ENCODE measurements around the gene TTC7B. TPM values are rescaled to one million over a fixed set of nuclear protein-coding genes. Genes with fewer than 3 reads are reported as not detected.

TTC7B gene
- total and polyA plus RNA-seq, 7 donors = 5.5 to 70.9 (median 46.8) TPM

- Histone ChIP-seq H3K4me3 (no peak overlapping the region), H3K4me1 (peaks cover 0 to 57% (median 47%) of the 10 kb centered on the region in 4 donors), H3K27me3 (no peaks in the 10 kb centered on the region), H3K36me3 (peaks cover 0 to 7% (median 0%) of the 10 kb centered on the region in 4 donors), H3K9me3 (no peaks in the 10 kb centered on the region), H3K27ac (peak overlapping the region; percentile 75 to 86 (median 84))
- intact Hi-C loops (cut with DNase I) = loop anchor here (2.0 to 5.0 kb wide), 4 partner anchors 33 to 275 kb away; no protein-coding TSS in a partner anchor
- DNase-seq = no peak
- WGBS, 2 donors = 64 to 81% methylated on average over 5 of the region's 5 CpGs
- peak; percentile 59 to 84 (median 66) for TF ChIP-seq EP300 (IDR thresholded peaks at IDR 0.05)
- no peak for TF ChIP-seq POLR2A (IDR thresholded peaks at IDR 0.05)
- TF ChIP-seq, protein P1, sequence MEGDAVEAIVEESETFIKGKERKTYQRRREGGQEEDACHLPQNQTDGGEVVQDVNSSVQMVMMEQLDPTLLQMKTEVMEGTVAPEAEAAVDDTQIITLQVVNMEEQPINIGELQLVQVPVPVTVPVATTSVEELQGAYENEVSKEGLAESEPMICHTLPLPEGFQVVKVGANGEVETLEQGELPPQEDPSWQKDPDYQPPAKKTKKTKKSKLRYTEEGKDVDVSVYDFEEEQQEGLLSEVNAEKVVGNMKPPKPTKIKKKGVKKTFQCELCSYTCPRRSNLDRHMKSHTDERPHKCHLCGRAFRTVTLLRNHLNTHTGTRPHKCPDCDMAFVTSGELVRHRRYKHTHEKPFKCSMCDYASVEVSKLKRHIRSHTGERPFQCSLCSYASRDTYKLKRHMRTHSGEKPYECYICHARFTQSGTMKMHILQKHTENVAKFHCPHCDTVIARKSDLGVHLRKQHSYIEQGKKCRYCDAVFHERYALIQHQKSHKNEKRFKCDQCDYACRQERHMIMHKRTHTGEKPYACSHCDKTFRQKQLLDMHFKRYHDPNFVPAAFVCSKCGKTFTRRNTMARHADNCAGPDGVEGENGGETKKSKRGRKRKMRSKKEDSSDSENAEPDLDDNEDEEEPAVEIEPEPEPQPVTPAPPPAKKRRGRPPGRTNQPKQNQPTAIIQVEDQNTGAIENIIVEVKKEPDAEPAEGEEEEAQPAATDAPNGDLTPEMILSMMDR (IDR thresholded peaks at IDR 0.05) = no peak
- TF ChIP-seq POLR2AphosphoS5 (IDR thresholded peaks at IDR 0.05) = peak; percentile 86 to 95 (median 92)
Measured at GRCh38 chr14:90677484-90678050, 138.7 kb downstream of the TTC7B start.

DNA sequence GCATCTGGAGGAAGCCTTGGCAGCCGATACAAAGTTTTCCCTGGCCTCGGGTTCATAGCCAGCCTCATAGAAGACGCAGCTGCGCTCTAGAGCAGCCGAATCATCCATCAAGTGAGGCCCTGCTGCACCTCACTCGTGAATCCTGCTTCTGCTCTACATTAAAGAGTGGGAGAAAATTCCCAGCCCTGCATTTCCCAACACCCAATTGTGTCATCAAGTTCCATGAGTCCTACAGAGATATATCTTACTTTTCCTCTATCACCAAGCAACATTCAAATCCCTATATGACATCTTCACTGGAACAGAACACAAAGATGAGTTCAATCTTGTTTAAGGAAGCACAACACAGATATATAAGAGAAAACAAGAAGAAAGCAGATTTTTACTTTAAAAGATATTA, 139.3 kb downstream of the TTC7B start:
- H3K27ac ChIP-seq = peak overlapping the region; percentile 75 to 86 (median 84)
- no peaks in the 10 kb centered on the region for H3K27me3 ChIP-seq
- WGBS, 2 donors = 90 to 91% methylated on average over 6 of the region's 6 CpGs
- H3K36me3 ChIP-seq = peaks cover 0 to 7% (median 0%) of the 10 kb centered on the region in 4 donors
- DNase-seq = peak; percentile 91
- intact Hi-C loops (cut with DNase I) = loop anchor here (2.0 to 5.0 kb wide), 4 partner anchors 32 to 275 kb away; no protein-coding TSS in a partner anchor
- H3K9me3 ChIP-seq = no peaks in the 10 kb centered on the region
- TF ChIP-seq EP300 (IDR thresholded peaks at IDR 0.05) (peak; percentile 61 to 94 (median 84)), POLR2A (IDR thresholded peaks at IDR 0.05) (no peak), POLR2AphosphoS5 (IDR thresholded peaks at IDR 0.05) (peak; percentile 94 to 96 (median 95))
- no peak overlapping the region for H3K4me3 ChIP-seq
- H3K4me1 ChIP-seq = peaks cover 0 to 57% (median 51%) of the 10 kb centered on the region in 4 donors

DNA sequence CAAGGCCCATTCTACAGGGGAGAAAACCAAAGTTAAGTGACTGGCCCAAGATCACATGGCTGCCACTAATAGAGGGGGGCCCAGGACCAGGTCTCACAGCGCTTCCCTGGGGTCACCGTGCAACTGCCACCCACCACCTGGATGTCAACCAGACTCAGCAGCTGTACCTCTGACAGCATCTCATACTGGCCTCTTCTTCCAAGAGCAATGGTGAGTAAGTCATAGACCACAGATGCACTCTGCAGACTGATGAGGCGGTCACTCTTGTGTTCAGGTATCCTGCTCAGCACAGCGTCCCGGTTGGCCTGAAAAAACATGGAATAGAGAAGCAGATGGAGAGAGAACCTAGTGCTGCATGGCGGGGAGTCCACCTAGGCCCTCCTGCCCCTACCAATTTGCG, 139.9 kb downstream of the TTC7B start:
- 82 to 96% methylated on average over 7 of the region's 7 CpGs for WGBS, 2 donors
- H3K27me3 ChIP-seq = no peaks in the 10 kb centered on the region
- DNase-seq = no peak
- H3K36me3 ChIP-seq = peaks cover 0 to 12% (median 0%) of the 10 kb centered on the region in 4 donors
- H3K9me3 ChIP-seq = no peaks in the 10 kb centered on the region
- intact Hi-C loops (cut with DNase I) = loop anchor here (2.0 to 5.0 kb wide), 4 partner anchors 32 to 274 kb away; no protein-coding TSS in a partner anchor
- TF ChIP-seq POLR2A (IDR thresholded peaks at IDR 0.05) (no peak), POLR2AphosphoS5 (IDR thresholded peaks at IDR 0.05) (no peak), EP300 (IDR thresholded peaks at IDR 0.05) (no peak)
- TF ChIP-seq, protein P1 (IDR thresholded peaks at IDR 0.05) = no peak
- H3K4me1 ChIP-seq = peaks cover 0 to 62% (median 55%) of the 10 kb centered on the region in 4 donors
- H3K27ac ChIP-seq = peak overlapping the region; percentile 75 to 86 (median 84)
- H3K4me3 ChIP-seq = no peak overlapping the region

- peaks cover 0 to 71% (median 61%) of the 10 kb centered on the region in 4 donors for H3K4me1 ChIP-seq
- intact Hi-C loops (cut with DNase I) = loop anchor here (5.0 kb wide), 3 partner anchors 48 to 273 kb away; no protein-coding TSS in a partner anchor
Measured at GRCh38 chr14:90675399-90675798, 140.8 kb downstream of the TTC7B start.

GRCh38 chr14:90674716-90675115, 141.5 kb downstream of the TTC7B start:
- peaks cover 0 to 13% (median 0%) of the 10 kb centered on the region in 4 donors for H3K36me3 ChIP-seq
- 87 to 89% methylated on average over 5 of the region's 5 CpGs for WGBS, 2 donors
- H3K9me3 ChIP-seq = no peaks in the 10 kb centered on the region
- no peak overlapping the region for H3K4me3 ChIP-seq
- H3K4me1 ChIP-seq = peaks cover 0 to 71% (median 61%) of the 10 kb centered on the region in 4 donors
- no peak for DNase-seq
- intact Hi-C loops (cut with DNase I) = loop anchor here (5.0 kb wide), 3 partner anchors 47 to 272 kb away; no protein-coding TSS in a partner anchor
- TF ChIP-seq EP300 (IDR thresholded peaks at IDR 0.05) (no peak), POLR2A (IDR thresholded peaks at IDR 0.05) (no peak), POLR2AphosphoS5 (IDR thresholded peaks at IDR 0.05) (no peak)
- TF ChIP-seq, protein P1 (IDR thresholded peaks at IDR 0.05) = no peak
- H3K27ac ChIP-seq = peak overlapping the region; percentile 75 to 86 (median 84)
- H3K27me3 ChIP-seq = no peaks in the 10 kb centered on the region

More at GRCh38 chr14:90675399-90675798, 140.8 kb downstream of the TTC7B start:
- Histone ChIP-seq H3K9me3 (no peaks in the 10 kb centered on the region), H3K27ac (peak overlapping the region; percentile 75 to 86 (median 84)), H3K27me3 (no peaks in the 10 kb centered on the region), H3K4me3 (no peak overlapping the region), H3K36me3 (peaks cover 0 to 13% (median 0%) of the 10 kb centered on the region in 4 donors)
- WGBS, 2 donors = 75 to 77% methylated on average over 7 of the region's 7 CpGs
- no peak for DNase-seq
- peak in 3 of 4 donors; percentile 29 to 43 (median 35) for TF ChIP-seq POLR2AphosphoS5 (IDR thresholded peaks at IDR 0.05)
- TF ChIP-seq, protein P1 (IDR thresholded peaks at IDR 0.05) = no peak
